HepG2 (cell line): Measurements from ENCODE around the gene PNKD. TPM values are rescaled to one million over a fixed set of nuclear protein-coding genes. Genes with fewer than 3 reads are reported as not detected.

Experiments used
- ATAC-seq: fragments of 200-7000 bp; cut with Tn5 transposase; 3 replicates; pipeline ENCODE4 v1.9.1; 2020; ENCODE audit warnings: mild to moderate bottlenecking, moderate library complexity
- BruUV-seq: library from RNA; stranded (reverse); fragments of 400-500 nt; replicated peaks from 2 replicates; lab custom pipeline; 2021; lab: Mats Ljungman, UMichigan
- CTCF ChIA-PET: fragments of 300-600 bp; formaldehyde crosslinking; extraction: SDS; loops from one replicate; lab custom pipeline; 2021; ENCODE audit warnings: low total read pairs, inconsistent platforms, low intra/inter-chr PET ratio; lab: Yijun Ruan, JAX
- POLR2A ChIA-PET: fragments of 350-600 bp; sonication (Branson Sonifier 250); formaldehyde crosslinking; loops from one replicate; lab custom pipeline; 2020; ENCODE audit warnings: antibody characterized with exemption, inconsistent platforms; lab: Yijun Ruan, JAX
- DNase-seq: peaks from one replicate; pipeline ENCODE4 v3.0.0-alpha.2; 2015; ENCODE audit warnings: low spot score
- FAIRE-seq: peaks from 3 replicates; lab custom pipeline; 2011; peaks lifted over from hg19 to GRCh38; lab: Jason Lieb, UNC
- H2AFZ ChIP-seq: one replicate; pipeline ENCODE4 v1.6.1; 2011; ENCODE audit warnings: low read length, inconsistent platforms
- H3K27ac ChIP-seq: fragments of 300-600 bp; 3 replicates; pipeline ENCODE4 v1.8.0; 2011; ENCODE audit warnings: mixed run types, mild to moderate bottlenecking, mixed read lengths, low read length, inconsistent platforms; ENCODE audit not compliant: insufficient read depth; ENCODE audit errors: extremely low read length
- H3K27me3 ChIP-seq, 2 experiments: fragments of 200-600 bp in 1 of 2; 2 replicates in 1 of 2; 3 replicates in 1 of 2; pipeline versions ENCODE4 v1.6.0 to v1.8.0; 2011; ENCODE audit warnings: low read length in 2 of 2, mild to moderate bottlenecking in 2 of 2, moderate library complexity in 2 of 2, inconsistent platforms in 1 of 2; ENCODE audit not compliant: insufficient read depth in 2 of 2, control insufficient read depth in 1 of 2
- H3K36me3 ChIP-seq, 2 experiments: fragments of 200-600 bp in 1 of 2; replicated peaks in 1 of 2; 2 replicates in 1 of 2; 3 replicates in 1 of 2; pipeline versions ENCODE4 v1.5.1 to v1.8.0; 2011; ENCODE audit warnings: low read length in 2 of 2, inconsistent platforms in 1 of 2; ENCODE audit not compliant: insufficient read depth in 2 of 2, control insufficient read depth in 1 of 2
- H3K4me1 ChIP-seq: 2 replicates; pipeline ENCODE4 v1.5.1; 2012; ENCODE audit warnings: low read length, inconsistent platforms; ENCODE audit not compliant: insufficient read depth
- H3K4me2 ChIP-seq: 2 replicates; pipeline ENCODE4 v1.6.0; 2011; ENCODE audit warnings: low read depth, low read length, inconsistent platforms
- H3K4me3 ChIP-seq, 3 experiments: fragments of 200-600 bp in 1 of 3; sonication (generic), shearing (Covaris generic) in 1 of 3; replicated peaks in 1 of 3; 2 replicates each; pipeline ENCODE4 v1.5.1; 2011 to 2016; ENCODE audit warnings: low read length in 3 of 3, inconsistent platforms in 2 of 3, low read depth in 2 of 3, mild to moderate bottlenecking in 2 of 3, control low read depth in 1 of 3, mixed read lengths in 1 of 3; ENCODE audit not compliant: insufficient read depth in 1 of 3
- H3K79me2 ChIP-seq: one replicate; pipeline ENCODE4 v1.6.1; 2011; ENCODE audit warnings: low read length, inconsistent platforms; ENCODE audit not compliant: insufficient read depth
- H3K9ac ChIP-seq: 2 replicates; pipeline ENCODE4 v1.6.0; 2011; ENCODE audit warnings: mild to moderate bottlenecking, low read depth, low read length, inconsistent platforms; ENCODE audit not compliant: insufficient read depth
- H3K9me3 ChIP-seq: 2 replicates; pipeline ENCODE4 v1.5.1; 2012; ENCODE audit warnings: mild to moderate bottlenecking, low read length
- H4K20me1 ChIP-seq: 2 replicates; pipeline ENCODE4 v1.6.0; 2011; ENCODE audit warnings: inconsistent platforms, mild to moderate bottlenecking, low read length, moderate library complexity; ENCODE audit not compliant: insufficient read depth
- ADNP ChIP-seq: sonication (generic); formaldehyde crosslinking; IDR thresholded peaks from 2 replicates; pipeline ENCODE4 v1.4.0; 2020; ENCODE audit warnings: missing genetic modification reagents
- FIP1L1 ChIP-seq: fragments of 200-400 bp; formaldehyde crosslinking; IDR thresholded peaks from 2 replicates; pipeline ENCODE4 v1.6.1; 2018; ENCODE audit warnings: low read depth, mild to moderate bottlenecking, low read length, moderate library complexity, borderline replicate concordance; ENCODE audit not compliant: insufficient read depth
- HMGA1 ChIP-seq: sonication (generic); formaldehyde crosslinking; conservative IDR thresholded peaks from 2 replicates; pipeline ENCODE4 v1.4.0; 2020; ENCODE audit warnings: missing genetic modification reagents
- KAT2B ChIP-seq: fragments of 150-350 bp; IDR thresholded peaks from 2 replicates; pipeline ENCODE4 v1.6.1; 2014; ENCODE audit warnings: low read depth, low read length, borderline replicate concordance
- MATR3 ChIP-seq: sonication (generic); formaldehyde crosslinking; IDR thresholded peaks from 2 replicates; pipeline ENCODE4 v1.4.0; 2020; ENCODE audit warnings: missing genetic modification reagents
- MED8 ChIP-seq: sonication (generic); formaldehyde crosslinking; IDR thresholded peaks from 2 replicates; pipeline ENCODE4 v1.8.1; 2023; ENCODE audit warnings: mild to moderate bottlenecking, missing genetic modification reagents; ENCODE audit not compliant: insufficient replicate concordance
- MYNN ChIP-seq: sonication (generic); formaldehyde crosslinking; IDR thresholded peaks from 2 replicates; pipeline ENCODE4 v1.4.0; 2020; ENCODE audit warnings: mild to moderate bottlenecking, low read depth, missing genetic modification reagents
- NKX3-1 ChIP-seq: sonication (generic); formaldehyde crosslinking; IDR thresholded peaks from 2 replicates; pipeline ENCODE4 v1.5.0; 2020; ENCODE audit warnings: missing genetic modification reagents
- SKI ChIP-seq: fragments of 450-650 bp; IDR thresholded peaks from one replicate; pipeline ENCODE4 v1.6.1; 2018; ENCODE audit warnings: mild to moderate bottlenecking; ENCODE audit not compliant: partially characterized antibody
- SPEN ChIP-seq: sonication (generic); formaldehyde crosslinking; IDR thresholded peaks from 2 replicates; pipeline ENCODE4 v1.5.1; 2020; ENCODE audit warnings: low read depth, mild to moderate bottlenecking, missing genetic modification reagents
- SRY ChIP-seq: sonication (generic); formaldehyde crosslinking; IDR thresholded peaks from 2 replicates; pipeline ENCODE4 v1.8.0; 2022; ENCODE audit warnings: mild to moderate bottlenecking, missing genetic modification reagents
- THRA ChIP-seq: sonication (generic); formaldehyde crosslinking; IDR thresholded peaks from 2 replicates; pipeline ENCODE4 v1.4.0; 2020; ENCODE audit warnings: missing genetic modification reagents, borderline replicate concordance
- TP53 ChIP-seq: sonication (generic); formaldehyde crosslinking; conservative IDR thresholded peaks from 2 replicates; pipeline ENCODE4 v1.4.0; 2020; ENCODE audit warnings: missing genetic modification reagents
- ZBTB10 ChIP-seq: sonication (generic); formaldehyde crosslinking; IDR thresholded peaks from 2 replicates; pipeline ENCODE4 v1.4.0; 2020; ENCODE audit warnings: missing genetic modification reagents, borderline replicate concordance
- ZNF276 ChIP-seq: sonication (generic); formaldehyde crosslinking; IDR thresholded peaks from 2 replicates; pipeline ENCODE4 v1.4.0; 2020; ENCODE audit warnings: mild to moderate bottlenecking, low read depth, missing genetic modification reagents
- ZNF530 ChIP-seq: sonication (generic); formaldehyde crosslinking; IDR thresholded peaks from 2 replicates; pipeline ENCODE4 v1.5.0; 2020; ENCODE audit warnings: low read depth, mild to moderate bottlenecking, missing genetic modification reagents
- ZNF800 ChIP-seq: sonication (generic); formaldehyde crosslinking; IDR thresholded peaks from 2 replicates; pipeline ENCODE4 v1.4.0; 2020; ENCODE audit warnings: missing genetic modification reagents
- WGBS: methylation state at CpG from one replicate; pipeline ENCODE4 v1.1.6; 2017; ENCODE audit warnings: low lambda C conversion rate; 5-methylcytosine and 5-hydroxymethylcytosine counted together
- in situ Hi-C: cut with HindIII; loops from 2 replicates; pipeline ENCODE4 v1.10.0; 2017; ENCODE audit warnings: low pct_unique_long_range_greater_than_20kb; ENCODE audit not compliant: extremely low pct_ligation_motif_present
- intact Hi-C: fragments of 100-400 bp; cut with micrococcal nuclease; formaldehyde crosslinking; loops from one replicate; pipeline ENCODE4 v1.10.0; 2022; ENCODE audit not compliant: unreplicated experiment
- polyA plus RNA-seq, 8 experiments: library from polyadenylated mRNA; depleted of rRNA in 3 of 8; stranded (reverse) in 7 of 8; unstranded in 1 of 8; fragments of >200 nt; fragmentation: Illumina TruSeq in 4 of 8; extraction: Trizol in 4 of 8; gene quantifications; 2 replicates each; pipeline versions ENCODE4 v1.2.1 to v1.2.3, GENCODE V29; 2011 to 2016; ENCODE audit warnings: low read depth in 4 of 8, missing spikeins in 1 of 8, mixed read lengths in 1 of 8; ENCODE audit not compliant: insufficient read depth in 1 of 8
- total RNA-seq, 5 experiments: library from RNA; depleted of rRNA; stranded (reverse); fragments of >200 nt; fragmentation: Illumina TruSeq; extraction: Trizol; gene quantifications; 2 replicates each; pipeline ENCODE4 v1.2.3, GENCODE V29; 2016; ENCODE audit warnings: low read depth in 1 of 5

PNKD gene
- total and polyA plus RNA-seq, 2 of the 13 experiments (the other 11 are each of a cell fraction or from before 2014, with no cell fraction given) = 55.9 to 80.4 TPM

GRCh38 chr2:218230882-218231281 lies 39.4 kb upstream of the PNKD start (continued):
- TF ChIP-seq ZNF276 (CRISPR knock-in tag) = peak; percentile 98
- TF ChIP-seq ZNF530 (CRISPR knock-in tag) = no peak
- TF ChIP-seq FIP1L1 = no peak
- TF ChIP-seq TP53 (CRISPR knock-in tag) = no peak
- TF ChIP-seq MATR3 = no peak
- no peak for TF ChIP-seq THRA (CRISPR knock-in tag)

- Histone ChIP-seq H3K4me2 (no peak overlapping the region), H3K9ac (no peak overlapping the region), H3K9me3 (no peaks in the 10 kb centered on the region), H3K27me3 (no peaks in the 10 kb centered on the region), H3K36me3 (peaks cover 37 to 90% of the 10 kb centered on the region in 2 experiments), H3K27ac (no peak overlapping the region), H3K79me2 (no peaks in the 10 kb centered on the region), H3K4me1 (peaks cover 49% of the 10 kb centered on the region), H2AFZ (no peak overlapping the region), H4K20me1 (no peaks in the 10 kb centered on the region), H3K4me3 (no peak overlapping the region)
- ChIA-PET POLR2A (no interaction called here), CTCF (no interaction called here)
- DNase-seq = no peak
- no peak for ATAC-seq
- no TSS peak for BruUV-seq
- in situ Hi-C loops (no loop called here), intact Hi-C loops (no loop called here)
- FAIRE-seq = no peak
- WGBS = 95% methylated on average over 4 of the region's 4 CpGs
- no peak for TF ChIP-seq HMGA1 (CRISPR knock-in tag)
- no peak for TF ChIP-seq MYNN (CRISPR knock-in tag)
- no peak for TF ChIP-seq ADNP (CRISPR knock-in tag)
- TF ChIP-seq MED8 = no peak
- no peak for TF ChIP-seq KAT2B
- no peak for TF ChIP-seq SRY (CRISPR knock-in tag)
- no peak for TF ChIP-seq ZNF800 (CRISPR knock-in tag)
- no peak for TF ChIP-seq NKX3-1
- no peak for TF ChIP-seq ZBTB10 (CRISPR knock-in tag)
- no peak for TF ChIP-seq SKI
- TF ChIP-seq SPEN (CRISPR knock-in tag) = no peak
Measured at GRCh38 chr2:218233543-218233942, 36.8 kb upstream of the PNKD start.
